ENCODE measurements around the gene GAB1. TPM values are rescaled to one million over a fixed set of nuclear protein-coding genes. Genes with fewer than 3 reads are reported as not detected.

GAB1 gene
- total and polyA plus RNA-seq, 4 donors = 2.4 to 31.3 (median 6.9) TPM

DNA sequence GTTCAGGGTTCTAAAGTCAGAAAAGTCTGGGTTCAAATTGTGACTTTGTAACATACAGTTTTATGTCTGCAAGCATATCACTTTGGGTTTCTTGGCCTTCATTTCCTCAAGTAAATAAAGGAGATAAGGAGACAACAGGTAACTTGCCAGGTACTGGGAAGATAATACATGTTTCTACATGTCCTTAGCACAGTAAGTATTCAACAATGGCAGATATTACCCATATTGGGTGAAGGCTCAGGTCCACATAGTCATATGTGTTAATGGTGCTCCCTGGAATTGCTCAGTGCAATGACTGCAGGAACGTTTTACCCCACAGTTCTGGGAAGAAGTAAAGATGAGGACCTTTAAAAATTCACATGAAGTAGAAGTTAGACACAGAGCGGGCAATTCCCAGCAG, 35.8 kb upstream of the GAB1 start:
- Histone ChIP-seq H3K9ac (ENCODE audit: low read depth in 1 of 2, low read length in 2 of 2) (no peak overlapping the region), H3K9me3 (ENCODE audit: control insufficient read depth in 4 of 4, low read length in 3 of 4) (no peaks in the 10 kb centered on the region), H3K27me3 (ENCODE audit: control insufficient read depth in 4 of 4, insufficient read depth in 4 of 4, low read length in 3 of 4) (no peaks in the 10 kb centered on the region), H3K27ac (ENCODE audit: low read depth in 1 of 2, low read length in 2 of 2) (no peak overlapping the region), H3K4me1 (ENCODE audit: control insufficient read depth in 4 of 4, insufficient read depth in 4 of 4, low read length in 3 of 4) (no peaks in the 10 kb centered on the region), H3K4me3 (ENCODE audit: low read depth in 1 of 3, low read length in 3 of 3) (no peak overlapping the region), H3K36me3 (ENCODE audit: control insufficient read depth in 4 of 4, insufficient read depth in 3 of 4, low read depth in 1 of 4, low read length in 3 of 4) (no peaks in the 10 kb centered on the region)
- 73% methylated on average over 2 of the region's 2 CpGs for WGBS
- no peak for DNase-seq (ENCODE audit: low spot score)
- TF ChIP-seq, protein P1, sequence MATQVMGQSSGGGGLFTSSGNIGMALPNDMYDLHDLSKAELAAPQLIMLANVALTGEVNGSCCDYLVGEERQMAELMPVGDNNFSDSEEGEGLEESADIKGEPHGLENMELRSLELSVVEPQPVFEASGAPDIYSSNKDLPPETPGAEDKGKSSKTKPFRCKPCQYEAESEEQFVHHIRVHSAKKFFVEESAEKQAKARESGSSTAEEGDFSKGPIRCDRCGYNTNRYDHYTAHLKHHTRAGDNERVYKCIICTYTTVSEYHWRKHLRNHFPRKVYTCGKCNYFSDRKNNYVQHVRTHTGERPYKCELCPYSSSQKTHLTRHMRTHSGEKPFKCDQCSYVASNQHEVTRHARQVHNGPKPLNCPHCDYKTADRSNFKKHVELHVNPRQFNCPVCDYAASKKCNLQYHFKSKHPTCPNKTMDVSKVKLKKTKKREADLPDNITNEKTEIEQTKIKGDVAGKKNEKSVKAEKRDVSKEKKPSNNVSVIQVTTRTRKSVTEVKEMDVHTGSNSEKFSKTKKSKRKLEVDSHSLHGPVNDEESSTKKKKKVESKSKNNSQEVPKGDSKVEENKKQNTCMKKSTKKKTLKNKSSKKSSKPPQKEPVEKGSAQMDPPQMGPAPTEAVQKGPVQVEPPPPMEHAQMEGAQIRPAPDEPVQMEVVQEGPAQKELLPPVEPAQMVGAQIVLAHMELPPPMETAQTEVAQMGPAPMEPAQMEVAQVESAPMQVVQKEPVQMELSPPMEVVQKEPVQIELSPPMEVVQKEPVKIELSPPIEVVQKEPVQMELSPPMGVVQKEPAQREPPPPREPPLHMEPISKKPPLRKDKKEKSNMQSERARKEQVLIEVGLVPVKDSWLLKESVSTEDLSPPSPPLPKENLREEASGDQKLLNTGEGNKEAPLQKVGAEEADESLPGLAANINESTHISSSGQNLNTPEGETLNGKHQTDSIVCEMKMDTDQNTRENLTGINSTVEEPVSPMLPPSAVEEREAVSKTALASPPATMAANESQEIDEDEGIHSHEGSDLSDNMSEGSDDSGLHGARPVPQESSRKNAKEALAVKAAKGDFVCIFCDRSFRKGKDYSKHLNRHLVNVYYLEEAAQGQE (IDR thresholded peaks at IDR 0.05) = no peak
- no peak for TF ChIP-seq HNF4G (IDR thresholded peaks at IDR 0.05)
- no peak for TF ChIP-seq GABPA (IDR thresholded peaks at IDR 0.05 in 1 of 2, conservative IDR thresholded peaks at IDR 0.05 in 1 of 2)
- TF ChIP-seq, protein P2, sequence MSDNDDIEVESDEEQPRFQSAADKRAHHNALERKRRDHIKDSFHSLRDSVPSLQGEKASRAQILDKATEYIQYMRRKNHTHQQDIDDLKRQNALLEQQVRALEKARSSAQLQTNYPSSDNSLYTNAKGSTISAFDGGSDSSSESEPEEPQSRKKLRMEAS (IDR thresholded peaks at IDR 0.05) = no peak
- no peak for TF ChIP-seq EGR1 (IDR thresholded peaks at IDR 0.05; ENCODE audit: low read depth in 2 of 2)
- TF ChIP-seq YY1 (IDR thresholded peaks at IDR 0.05) = no peak
- TF ChIP-seq SP1 (IDR thresholded peaks at IDR 0.05) = no peak
- TF ChIP-seq RAD21 (IDR thresholded peaks at IDR 0.05) = no peak
- TF ChIP-seq, protein P3, sequence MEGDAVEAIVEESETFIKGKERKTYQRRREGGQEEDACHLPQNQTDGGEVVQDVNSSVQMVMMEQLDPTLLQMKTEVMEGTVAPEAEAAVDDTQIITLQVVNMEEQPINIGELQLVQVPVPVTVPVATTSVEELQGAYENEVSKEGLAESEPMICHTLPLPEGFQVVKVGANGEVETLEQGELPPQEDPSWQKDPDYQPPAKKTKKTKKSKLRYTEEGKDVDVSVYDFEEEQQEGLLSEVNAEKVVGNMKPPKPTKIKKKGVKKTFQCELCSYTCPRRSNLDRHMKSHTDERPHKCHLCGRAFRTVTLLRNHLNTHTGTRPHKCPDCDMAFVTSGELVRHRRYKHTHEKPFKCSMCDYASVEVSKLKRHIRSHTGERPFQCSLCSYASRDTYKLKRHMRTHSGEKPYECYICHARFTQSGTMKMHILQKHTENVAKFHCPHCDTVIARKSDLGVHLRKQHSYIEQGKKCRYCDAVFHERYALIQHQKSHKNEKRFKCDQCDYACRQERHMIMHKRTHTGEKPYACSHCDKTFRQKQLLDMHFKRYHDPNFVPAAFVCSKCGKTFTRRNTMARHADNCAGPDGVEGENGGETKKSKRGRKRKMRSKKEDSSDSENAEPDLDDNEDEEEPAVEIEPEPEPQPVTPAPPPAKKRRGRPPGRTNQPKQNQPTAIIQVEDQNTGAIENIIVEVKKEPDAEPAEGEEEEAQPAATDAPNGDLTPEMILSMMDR (IDR thresholded peaks at IDR 0.05; ENCODE audit: low read depth, low read length, missing input control) = no peak
- TF ChIP-seq, protein P4, sequence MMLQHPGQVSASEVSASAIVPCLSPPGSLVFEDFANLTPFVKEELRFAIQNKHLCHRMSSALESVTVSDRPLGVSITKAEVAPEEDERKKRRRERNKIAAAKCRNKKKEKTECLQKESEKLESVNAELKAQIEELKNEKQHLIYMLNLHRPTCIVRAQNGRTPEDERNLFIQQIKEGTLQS (IDR thresholded peaks at IDR 0.05) = no peak
- no peak for TF ChIP-seq TAF1 (conservative IDR thresholded peaks at IDR 0.05)
- TF ChIP-seq NR2F2 (IDR thresholded peaks at IDR 0.05) = no peak
- no peak for TF ChIP-seq JUND (IDR thresholded peaks at IDR 0.05)
- TF ChIP-seq FOXA1 (IDR thresholded peaks at IDR 0.05) = no peak
- no peak for TF ChIP-seq HNF4A (conservative IDR thresholded peaks at IDR 0.05)

DNA sequence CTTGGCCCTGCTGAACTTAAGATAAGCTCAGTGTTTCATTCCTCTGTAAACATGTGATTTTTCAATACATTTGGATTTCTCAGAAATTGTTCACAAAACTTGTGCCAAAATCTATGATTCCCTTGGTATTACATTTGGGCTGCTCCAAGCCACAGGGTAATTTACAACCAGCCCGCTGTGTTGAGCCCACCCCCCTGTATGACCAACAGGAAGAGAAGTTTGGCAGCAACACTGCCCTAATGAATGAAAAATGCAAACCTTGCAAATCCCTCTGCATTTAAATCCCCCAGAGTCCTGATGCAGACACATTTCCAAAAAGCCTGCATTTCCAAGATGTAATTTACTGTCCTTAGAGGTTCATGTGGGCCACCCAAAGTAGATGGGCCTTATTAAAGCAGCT, 34.1 kb upstream of the GAB1 start:
- 51% methylated on average over 1 of the region's 1 CpG for WGBS
- Histone ChIP-seq H3K4me1 (ENCODE audit: control insufficient read depth in 4 of 4, insufficient read depth in 4 of 4, low read length in 3 of 4) (no peaks in the 10 kb centered on the region), H3K27me3 (ENCODE audit: control insufficient read depth in 4 of 4, insufficient read depth in 4 of 4, low read length in 3 of 4) (no peaks in the 10 kb centered on the region), H3K4me3 (ENCODE audit: low read depth in 1 of 3, low read length in 3 of 3) (no peak overlapping the region), H3K9me3 (ENCODE audit: control insufficient read depth in 4 of 4, low read length in 3 of 4) (no peaks in the 10 kb centered on the region), H3K36me3 (ENCODE audit: control insufficient read depth in 4 of 4, insufficient read depth in 3 of 4, low read depth in 1 of 4, low read length in 3 of 4) (no peaks in the 10 kb centered on the region), H3K27ac (ENCODE audit: low read depth in 1 of 2, low read length in 2 of 2) (no peak overlapping the region), H3K9ac (ENCODE audit: low read depth in 1 of 2, low read length in 2 of 2) (no peak overlapping the region)
- DNase-seq (ENCODE audit: low spot score) = no peak
- TF ChIP-seq RXRA (IDR thresholded peaks at IDR 0.05) (no peak), GABPA (IDR thresholded peaks at IDR 0.05 in 1 of 2, conservative IDR thresholded peaks at IDR 0.05 in 1 of 2) (no peak), NR2F2 (IDR thresholded peaks at IDR 0.05) (no peak), HNF4A (conservative IDR thresholded peaks at IDR 0.05) (no peak), EGR1 (IDR thresholded peaks at IDR 0.05; ENCODE audit: low read depth in 2 of 2) (no peak), JUND (IDR thresholded peaks at IDR 0.05) (no peak), FOXA2 (IDR thresholded peaks at IDR 0.05) (no peak)
- TF ChIP-seq, protein P5, sequence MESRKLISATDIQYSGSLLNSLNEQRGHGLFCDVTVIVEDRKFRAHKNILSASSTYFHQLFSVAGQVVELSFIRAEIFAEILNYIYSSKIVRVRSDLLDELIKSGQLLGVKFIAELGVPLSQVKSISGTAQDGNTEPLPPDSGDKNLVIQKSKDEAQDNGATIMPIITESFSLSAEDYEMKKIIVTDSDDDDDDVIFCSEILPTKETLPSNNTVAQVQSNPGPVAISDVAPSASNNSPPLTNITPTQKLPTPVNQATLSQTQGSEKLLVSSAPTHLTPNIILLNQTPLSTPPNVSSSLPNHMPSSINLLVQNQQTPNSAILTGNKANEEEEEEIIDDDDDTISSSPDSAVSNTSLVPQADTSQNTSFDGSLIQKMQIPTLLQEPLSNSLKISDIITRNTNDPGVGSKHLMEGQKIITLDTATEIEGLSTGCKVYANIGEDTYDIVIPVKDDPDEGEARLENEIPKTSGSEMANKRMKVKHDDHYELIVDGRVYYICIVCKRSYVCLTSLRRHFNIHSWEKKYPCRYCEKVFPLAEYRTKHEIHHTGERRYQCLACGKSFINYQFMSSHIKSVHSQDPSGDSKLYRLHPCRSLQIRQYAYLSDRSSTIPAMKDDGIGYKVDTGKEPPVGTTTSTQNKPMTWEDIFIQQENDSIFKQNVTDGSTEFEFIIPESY (IDR thresholded peaks at IDR 0.05) = no peak

All from liver (tissue), 9 donors.